DLD1 (cell line): Measurements from ENCODE around the gene CREB5.
"Not testable (repeated sequence)": the region's sequence is repeated elsewhere in the genome, so short reads cannot be mapped to it uniquely, and the experiment has no call there.

ENCODE experiments used
- in situ Hi-C: cut with HindIII; loops from 2 replicates; pipeline ENCODE4 v1.10.0; 2017; ENCODE audit warnings: low sequenced_read_pairs

Gene CREB5, protein sequence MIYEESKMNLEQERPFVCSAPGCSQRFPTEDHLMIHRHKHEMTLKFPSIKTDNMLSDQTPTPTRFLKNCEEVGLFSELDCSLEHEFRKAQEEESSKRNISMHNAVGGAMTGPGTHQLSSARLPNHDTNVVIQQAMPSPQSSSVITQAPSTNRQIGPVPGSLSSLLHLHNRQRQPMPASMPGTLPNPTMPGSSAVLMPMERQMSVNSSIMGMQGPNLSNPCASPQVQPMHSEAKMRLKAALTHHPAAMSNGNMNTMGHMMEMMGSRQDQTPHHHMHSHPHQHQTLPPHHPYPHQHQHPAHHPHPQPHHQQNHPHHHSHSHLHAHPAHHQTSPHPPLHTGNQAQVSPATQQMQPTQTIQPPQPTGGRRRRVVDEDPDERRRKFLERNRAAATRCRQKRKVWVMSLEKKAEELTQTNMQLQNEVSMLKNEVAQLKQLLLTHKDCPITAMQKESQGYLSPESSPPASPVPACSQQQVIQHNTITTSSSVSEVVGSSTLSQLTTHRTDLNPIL

DNA sequence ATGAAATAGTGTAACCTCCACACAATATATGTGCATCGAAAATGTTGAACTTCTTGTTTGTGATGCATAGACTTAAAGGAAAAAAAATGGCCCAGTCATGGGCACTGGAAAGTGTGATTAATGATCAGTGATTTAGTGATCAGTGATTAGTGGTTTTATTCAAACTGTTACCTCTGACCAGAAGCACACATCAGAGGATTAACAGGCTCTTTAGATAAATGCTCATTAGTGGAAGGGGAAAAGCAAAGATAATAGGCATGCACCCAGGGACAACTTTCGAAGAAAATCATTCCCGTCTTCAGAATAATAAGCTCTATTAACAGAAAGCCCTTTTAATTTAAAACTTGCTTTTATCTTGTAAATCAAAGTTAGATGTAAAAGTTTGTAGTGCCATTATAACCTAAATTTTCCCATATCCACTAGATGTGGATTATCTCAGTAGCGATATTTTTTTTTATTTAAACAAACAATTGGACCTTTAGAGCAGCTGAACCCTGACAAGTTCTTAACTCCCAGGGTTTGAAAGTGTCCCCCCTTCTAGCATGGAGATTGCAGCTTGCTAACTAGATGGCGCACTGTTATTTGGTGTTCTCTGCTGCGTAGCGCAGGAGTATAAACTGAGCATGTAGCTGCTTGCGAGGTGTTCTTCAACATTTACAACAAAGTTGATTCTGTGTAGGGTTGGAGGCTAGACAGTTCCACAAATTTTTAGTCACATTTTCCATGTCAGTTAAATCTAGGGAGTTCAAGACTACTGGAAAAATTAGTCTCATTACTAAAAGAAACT, at the start of gene CREB5:
Gene CREB5 (plus strand): TSS at position 643 of the 787 bp plus-strand sequence. CDS start 397 bp downstream, outside the sequence.
- in situ Hi-C loops = no loop called here

DNA sequence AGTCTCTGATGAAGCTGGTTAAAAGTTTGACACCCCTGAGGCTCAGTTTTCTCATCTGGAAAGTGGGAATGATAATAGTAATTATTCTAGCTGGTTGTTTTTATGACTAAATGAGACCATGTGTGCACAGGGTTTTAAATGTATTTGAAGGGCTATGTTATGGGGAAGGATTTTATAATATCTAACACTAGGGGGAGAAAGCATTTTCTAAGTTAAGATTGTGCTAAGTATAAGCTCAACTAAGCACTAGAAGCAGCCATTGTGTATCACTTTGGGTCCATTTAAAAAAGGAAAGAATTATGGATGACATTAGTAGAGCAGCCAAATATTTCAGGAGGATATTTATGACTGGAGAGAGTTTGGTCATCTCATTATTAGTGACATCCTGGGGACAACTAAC, 49.5 kb upstream of the CREB5 start:
- in situ Hi-C loops = loop anchor here (10.0 kb wide), 1 partner anchor 242 kb away; no protein-coding TSS in a partner anchor

DNA sequence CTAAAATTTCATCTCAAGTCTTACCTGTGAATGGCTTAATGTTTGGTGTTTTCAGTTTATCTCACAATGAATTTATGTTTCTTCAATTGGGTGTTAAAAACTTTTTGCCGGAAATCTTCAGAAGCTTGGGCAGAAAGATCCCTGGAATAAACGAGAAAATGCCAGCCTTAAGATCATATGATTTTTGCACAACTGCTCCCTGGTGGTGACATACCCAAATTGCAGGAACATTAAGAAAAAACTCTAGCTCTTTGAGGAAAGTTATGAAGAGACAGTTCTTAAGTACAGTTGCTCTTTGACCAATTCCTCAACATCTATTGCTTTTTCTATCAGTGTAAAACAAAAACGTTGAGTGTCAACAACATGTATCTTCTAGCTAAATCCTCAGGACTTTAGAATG, 48.2 kb upstream of the CREB5 start:
- in situ Hi-C loops = loop anchor here (10.0 kb wide), 1 partner anchor 241 kb away; no protein-coding TSS in a partner anchor

DNA sequence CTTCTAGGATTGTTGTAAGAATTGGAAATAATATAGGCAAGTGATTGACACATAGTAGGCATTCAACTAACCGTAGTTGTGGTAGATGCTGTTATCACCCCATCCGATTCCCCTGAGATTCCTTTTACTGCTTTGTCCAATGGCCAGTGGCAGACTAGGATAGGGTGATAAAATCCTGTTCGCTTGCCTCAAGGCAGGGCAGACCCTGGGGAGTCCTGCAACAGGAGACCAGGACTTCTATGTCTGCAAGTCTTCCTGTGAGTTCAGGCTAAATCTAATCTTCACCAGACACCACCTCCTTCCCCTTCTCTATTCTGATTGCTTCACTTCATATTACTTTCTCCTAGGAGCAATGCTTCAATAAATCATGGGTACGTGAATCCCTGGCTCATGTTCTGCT, 42.8 kb upstream of the CREB5 start:
- in situ Hi-C loops = loop anchor here (10.0 kb wide), 1 partner anchor 235 kb away; no protein-coding TSS in a partner anchor

DNA sequence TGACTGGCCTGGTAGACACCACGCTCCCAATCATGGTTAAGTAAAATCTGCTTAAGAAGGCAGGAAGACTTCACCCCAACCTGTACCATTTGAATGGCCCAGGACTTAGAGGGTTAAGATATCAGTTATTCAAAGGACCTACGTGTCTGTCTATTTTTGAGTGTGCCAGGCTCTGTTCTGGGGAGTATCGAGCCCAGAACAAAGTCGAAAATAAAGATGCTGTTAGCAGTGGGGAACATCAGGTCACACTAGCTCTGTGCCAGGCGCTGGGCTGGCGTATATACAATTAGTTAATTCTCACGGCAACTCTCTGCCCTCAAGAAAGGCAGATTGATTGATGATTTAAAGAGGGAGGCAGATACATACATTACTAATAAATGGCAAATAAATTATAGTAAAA, 40.5 kb upstream of the CREB5 start:
- in situ Hi-C loops = no loop called here

DNA sequence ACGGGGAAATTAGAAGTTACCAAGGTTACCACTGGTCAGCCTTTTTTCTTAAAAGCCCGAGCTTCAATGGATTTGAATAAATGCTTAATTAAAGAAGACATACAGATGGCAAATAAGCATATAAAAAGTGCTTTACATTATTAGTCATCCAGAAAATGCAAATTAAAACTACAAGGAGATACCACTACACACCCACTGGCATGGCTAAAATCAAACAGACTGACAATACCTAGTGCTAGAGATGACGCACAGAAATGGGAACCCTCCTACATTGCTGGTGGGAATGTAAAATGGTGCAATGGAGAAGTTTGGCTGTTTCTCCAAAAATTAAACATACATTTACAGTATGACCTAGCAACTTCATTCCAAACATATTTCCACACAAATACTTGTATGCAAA, 38.3 kb upstream of the CREB5 start:
- in situ Hi-C loops = no loop called here

DNA sequence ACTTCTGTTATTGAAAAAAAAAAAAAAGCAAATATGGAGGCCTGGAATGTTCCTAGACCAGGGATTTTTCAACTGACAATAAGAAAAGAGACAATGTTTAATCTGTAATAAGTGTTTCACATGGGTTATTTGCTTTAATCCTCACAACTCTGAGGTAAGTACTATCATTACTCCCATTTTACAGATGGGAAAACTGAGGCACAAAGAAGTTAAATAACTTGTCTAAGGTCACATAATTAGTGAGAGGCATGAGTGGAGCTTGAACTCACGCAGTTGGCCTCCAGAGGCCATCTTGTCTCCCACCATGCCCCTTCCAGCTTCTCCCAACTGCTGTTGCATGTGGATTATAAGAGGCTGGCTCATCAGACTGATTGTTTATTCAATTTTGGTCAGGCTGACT, 36.6 kb upstream of the CREB5 start:
- in situ Hi-C loops = no loop called here

DNA sequence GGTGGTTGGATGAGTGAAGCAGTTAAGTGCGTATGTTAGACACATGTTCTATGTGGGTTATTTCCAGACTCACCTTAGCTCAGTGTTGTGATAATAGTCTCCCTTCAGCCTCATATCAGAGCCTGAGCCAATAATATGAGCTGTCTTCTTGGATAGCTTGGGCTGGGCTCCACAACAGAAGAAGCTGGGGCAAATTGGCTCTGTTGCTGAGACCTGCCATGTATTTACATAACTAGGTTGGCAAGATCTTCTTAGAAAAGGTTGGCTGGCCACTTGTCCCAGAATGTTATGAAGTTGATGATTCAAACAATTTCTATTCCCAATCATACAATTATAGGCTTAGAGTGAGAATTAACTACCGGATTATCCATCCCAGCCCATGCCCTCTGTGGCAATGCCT, 35.7 kb upstream of the CREB5 start:
- in situ Hi-C loops = no loop called here

DNA sequence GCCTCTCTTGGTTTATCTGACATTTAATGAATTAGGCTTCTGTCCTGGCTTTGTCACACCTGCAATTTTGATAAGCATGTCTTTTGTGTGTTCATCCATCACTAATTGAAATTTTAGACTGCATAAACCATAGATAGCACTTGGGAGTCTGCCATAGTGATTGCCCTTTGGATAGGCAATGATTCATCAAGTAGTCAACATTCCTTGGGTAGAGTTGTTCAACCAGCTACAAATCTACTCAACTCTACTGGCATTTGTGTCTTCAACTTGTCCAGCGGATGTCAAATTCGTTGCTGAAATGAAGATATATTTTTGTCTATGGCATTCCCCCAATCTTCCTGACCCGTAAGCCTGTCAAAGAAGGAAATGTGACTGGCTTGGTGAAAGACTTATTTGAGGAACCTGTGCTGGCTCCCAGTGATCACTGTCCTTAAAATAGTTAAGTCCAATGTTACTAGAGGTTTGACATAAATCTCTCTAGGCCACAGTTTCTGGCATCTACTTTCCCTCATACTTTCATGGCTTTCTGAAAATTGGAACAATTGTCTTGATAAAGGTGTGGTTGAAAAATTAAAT, 33.7 kb upstream of the CREB5 start:
- in situ Hi-C loops = no loop called here

DNA sequence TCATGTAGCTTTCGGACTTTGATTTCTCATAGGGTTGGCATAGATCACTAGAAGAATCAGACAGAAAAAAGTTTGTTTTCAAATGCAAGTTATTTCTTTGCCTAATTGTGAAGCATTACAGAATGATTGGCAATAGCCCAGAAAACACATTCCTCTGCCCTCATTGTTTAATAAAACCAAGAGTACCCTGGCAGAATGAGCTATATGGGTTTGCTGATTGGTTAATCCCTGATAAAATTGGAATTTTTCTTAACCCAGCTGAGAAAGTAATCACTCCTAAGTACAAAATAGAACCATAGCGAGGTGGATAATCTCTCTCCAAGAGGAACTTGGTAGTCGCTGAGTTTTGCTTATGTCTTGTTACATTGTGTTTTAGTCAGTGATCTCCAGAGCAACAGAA, 30.9 kb upstream of the CREB5 start:
- in situ Hi-C loops = no loop called here

DNA sequence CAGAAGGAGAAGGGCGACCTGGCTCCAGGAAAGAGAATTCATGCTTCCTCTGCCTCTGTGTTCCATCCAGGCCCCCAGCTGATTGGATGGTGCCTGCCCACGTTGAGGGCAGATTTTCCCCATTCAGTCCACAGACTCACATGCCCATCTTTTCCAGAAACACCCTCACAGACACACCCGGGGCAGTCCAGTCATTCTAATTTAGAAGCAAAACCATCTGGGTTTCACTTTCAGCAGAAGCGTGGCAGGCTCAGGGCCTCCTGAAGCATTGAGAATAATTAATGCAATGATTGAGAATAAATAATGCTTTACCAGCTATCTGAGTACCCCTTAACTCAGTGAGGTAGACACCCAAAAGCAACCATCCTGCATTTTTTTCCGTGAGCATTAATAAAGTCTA, 30.2 kb upstream of the CREB5 start:
- in situ Hi-C loops = no loop called here

DNA sequence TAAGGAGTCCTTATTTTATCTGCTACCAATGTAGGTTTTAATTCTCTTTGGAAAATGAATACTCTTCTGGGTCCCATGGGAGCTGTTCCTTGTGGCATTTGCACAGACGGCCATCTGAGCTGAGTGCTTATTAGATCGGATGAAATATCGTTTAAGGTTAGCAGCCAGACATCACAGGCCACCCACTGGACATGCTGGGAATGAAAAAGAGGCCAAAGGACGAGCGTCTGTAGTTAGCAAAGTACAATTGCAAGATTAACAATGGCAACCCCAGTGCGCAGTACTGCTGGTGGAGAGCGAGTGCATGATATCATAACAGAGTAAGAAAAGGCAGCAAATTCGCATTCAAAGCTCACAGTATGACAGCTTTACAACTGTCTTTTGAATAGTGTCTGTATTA, 28.3 kb upstream of the CREB5 start:
- in situ Hi-C loops = no loop called here

DNA sequence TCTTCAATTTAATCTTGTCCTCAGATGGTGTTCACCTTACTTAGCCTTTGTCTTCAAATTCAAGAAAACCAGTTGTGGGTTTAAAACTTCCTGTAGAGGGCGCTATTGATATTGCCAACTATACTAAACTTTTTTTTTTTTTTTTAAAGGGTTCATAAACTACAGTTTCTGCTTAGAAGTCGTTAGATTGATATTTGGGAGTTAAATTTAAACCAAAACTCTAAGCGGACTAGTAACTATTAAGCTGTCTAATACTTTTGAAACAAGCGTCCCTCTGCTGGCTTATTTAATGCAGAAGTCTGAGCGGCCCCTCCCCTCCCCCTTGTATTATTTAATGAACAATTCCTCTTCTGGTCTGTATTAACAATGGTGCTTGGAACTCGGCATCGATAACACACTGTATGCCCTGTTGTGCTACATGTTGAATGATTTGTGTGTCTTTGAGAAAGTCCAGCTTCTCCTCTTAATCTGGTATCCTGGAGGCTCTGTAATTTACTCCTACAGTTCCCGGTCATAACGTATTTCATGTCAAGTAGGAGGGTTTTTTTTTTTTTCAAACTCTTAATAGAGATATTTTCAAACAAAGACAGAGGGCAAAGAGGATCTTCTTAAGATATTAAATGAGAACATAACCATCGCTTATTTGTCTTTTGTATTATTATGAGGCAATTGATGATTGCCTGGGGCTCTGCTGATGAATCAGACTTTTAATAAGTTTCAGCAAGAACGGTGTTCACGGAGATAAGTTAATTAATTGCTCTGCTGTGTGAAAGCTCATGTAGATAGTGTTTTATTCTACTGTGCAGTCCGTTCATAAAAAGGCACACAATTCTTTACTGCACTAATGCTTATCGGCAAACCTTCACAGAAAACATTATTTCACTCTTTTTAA, 22.6 kb upstream of the CREB5 start:
- in situ Hi-C loops = no loop called here

DNA sequence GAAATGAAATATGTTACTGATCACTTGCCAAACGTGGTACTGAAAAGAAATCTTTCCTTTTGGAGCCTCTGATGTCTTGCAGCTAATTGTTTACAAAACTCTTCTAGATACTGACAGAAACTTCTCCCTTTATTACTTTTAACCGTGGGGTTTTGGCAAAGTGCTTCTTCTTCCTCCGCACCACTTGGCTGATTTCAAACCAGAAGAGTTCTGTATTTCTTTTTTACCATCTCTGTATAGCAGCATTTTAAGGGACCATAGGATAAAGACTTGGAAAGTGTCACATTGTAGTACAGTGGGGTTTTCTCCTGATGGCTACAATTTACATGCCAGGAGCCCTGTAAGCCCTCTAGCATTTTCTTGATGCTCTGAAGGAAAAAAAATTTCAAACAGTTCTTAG, 21.9 kb upstream of the CREB5 start:
- in situ Hi-C loops = no loop called here

DNA sequence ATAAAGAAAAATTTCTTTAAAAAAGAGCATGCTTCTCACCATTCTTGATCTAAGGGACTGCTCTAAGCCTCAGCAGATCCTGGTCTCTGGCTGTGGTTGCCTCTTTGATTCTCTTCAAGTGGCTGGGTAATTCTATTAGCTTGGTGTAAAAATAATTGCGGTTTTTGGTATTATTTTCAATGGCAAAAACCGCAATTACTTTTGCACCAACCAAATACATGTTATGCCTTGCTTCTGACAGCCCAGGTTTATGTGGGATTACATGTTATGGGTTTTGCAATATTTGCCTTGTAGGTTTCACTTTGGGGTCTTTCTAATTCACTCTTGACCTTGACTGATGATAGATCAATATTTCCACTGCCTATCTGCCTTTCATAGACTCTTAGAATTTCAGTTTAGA, 20.0 kb upstream of the CREB5 start:
- in situ Hi-C loops = no loop called here

DNA sequence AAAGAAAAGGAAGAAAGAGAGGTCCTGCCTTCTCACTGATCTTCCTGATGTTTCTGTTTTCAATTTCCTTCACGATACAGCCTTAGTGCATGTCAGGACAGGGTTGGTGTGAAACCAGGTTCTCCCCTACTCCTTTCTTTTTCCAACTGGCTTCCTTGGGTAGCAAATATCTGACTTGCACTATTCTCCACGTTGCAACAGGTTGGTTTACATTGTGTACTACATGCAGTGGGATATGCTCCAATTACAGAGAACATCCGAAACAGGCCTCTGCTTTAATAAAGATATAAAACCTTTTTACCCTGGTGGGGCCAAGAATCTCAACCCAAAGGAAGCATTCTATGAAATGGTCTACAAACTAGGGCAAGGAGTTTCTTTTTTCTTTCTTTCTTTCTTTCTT, 16.9 kb upstream of the CREB5 start:
- in situ Hi-C loops = no loop called here

DNA sequence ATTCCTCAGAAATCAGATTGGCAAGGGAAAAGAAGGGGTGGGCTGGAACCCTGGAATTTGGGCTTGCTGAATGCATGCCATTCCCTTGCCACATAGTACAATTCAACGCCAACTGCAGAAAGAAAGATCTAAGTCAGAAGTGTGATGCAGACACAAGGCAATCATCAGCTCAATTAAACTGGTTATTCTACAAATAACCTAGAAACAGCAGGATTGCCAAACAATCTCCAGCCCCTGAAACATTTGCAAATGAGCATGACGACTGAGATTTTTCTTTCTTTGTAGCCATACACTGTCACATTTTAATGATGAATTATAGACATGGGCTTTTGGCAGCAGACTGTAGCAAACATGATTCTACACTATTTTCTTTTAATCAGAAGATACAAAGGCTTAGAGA, 16.5 kb upstream of the CREB5 start:
- in situ Hi-C loops = no loop called here

DNA sequence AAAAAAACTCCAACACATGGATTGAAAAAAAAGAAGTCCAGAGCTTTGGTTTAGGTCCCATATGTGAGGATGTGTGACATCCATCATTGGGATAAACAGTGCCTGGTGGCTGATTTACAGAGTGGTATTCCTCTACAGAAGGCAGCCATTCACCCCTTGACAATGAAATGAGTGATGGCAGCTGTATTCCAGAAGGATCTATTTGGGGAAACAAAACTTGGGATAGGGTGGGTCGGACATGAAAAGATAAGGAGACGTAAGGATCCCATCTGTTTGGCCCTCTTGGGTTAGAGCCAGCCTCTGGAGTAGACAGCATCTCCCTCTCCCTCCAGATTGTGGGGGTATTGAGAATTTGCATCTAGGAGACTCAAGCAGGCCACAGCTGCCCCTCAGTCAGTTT, 15.2 kb upstream of the CREB5 start:
- in situ Hi-C loops = no loop called here

DNA sequence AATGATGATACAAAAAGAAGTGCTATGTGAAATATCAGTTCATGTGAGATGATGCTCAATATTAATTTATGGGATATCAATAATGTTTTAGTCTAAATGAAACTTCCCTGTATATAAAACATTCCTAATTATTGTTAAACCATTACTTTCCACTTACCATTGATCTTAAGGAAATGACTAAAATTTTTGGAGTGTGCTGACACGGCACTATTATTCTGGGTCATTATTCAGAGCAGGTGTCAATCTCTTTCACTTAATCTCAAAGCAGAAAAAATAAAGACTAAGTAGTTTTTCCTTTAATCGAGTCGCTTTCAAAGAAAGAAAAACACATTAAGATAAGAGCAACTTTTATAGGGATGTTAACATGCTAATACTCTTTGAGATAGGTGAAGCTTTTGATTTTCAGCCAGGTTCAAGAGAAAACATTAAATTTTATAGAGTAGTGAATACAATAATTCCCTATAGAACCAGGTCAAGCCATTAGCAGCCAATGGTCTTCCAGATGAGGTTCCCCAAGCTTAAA, 11.4 kb upstream of the CREB5 start:
- in situ Hi-C loops = no loop called here

DNA sequence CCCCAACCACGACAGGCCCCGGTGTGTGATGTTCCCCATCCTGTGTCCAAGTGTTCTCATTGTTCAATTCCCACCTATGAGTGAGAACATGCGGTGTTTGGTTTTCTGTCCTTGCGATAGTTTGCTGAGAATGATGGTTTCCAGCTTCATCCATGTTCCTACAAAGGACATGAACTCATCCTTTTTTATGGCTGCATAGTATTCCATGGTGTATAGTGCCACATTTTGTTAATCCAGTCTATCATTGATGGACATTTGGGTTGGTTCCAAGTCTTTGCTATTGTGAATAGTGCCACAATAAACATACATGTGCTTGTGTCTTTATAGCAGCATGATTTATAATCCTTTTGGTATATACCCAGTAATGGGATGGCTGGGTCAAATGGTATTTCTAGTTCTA, 10.8 kb upstream of the CREB5 start:
- in situ Hi-C loops = not testable (repeated sequence)
